ENCODE results near the gene PEMT. TPM values are rescaled to one million over a fixed set of nuclear protein-coding genes. Genes with fewer than 3 reads are reported as not detected.

Gene PEMT
- total RNA-seq, 1 experiment from 2014 or later, result 53.1 TPM

DNA sequence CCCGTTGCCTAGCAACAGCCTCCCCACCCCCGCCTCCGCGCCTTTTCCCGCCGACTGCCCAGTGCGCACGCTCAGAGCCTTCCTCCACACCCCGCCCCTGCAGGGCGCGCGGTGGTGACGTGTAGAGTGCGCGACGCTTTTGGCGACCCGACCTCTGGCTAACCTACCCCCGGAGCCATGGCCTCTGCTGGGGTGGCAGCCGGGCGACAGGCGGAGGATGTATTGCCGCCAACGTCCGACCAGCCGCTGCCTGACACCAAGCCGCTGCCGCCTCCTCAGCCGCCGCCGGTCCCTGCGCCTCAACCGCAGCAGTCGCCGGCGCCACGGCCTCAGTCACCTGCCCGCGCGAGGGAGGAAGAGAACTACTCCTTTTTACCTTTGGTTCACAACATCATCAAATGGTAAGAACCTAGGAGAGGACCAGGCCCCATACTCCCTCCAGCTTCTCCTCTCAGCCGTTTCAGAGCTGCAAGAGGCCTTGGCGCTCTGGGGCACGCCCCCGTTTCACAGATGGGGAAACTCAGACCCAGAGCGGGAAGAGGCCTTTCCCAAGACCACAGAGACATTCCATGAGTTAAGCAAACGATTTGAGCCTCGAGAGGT is 114.5 kb downstream of the PEMT start, which contains the start of gene MED9 (continued):
- TF ChIP-seq, protein P1, sequence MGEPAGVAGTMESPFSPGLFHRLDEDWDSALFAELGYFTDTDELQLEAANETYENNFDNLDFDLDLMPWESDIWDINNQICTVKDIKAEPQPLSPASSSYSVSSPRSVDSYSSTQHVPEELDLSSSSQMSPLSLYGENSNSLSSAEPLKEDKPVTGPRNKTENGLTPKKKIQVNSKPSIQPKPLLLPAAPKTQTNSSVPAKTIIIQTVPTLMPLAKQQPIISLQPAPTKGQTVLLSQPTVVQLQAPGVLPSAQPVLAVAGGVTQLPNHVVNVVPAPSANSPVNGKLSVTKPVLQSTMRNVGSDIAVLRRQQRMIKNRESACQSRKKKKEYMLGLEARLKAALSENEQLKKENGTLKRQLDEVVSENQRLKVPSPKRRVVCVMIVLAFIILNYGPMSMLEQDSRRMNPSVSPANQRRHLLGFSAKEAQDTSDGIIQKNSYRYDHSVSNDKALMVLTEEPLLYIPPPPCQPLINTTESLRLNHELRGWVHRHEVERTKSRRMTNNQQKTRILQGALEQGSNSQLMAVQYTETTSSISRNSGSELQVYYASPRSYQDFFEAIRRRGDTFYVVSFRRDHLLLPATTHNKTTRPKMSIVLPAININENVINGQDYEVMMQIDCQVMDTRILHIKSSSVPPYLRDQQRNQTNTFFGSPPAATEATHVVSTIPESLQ (CRISPR knock-in tag; IDR thresholded peaks at IDR 0.05), result no peak
- no peak for TF ChIP-seq ZNF532 (CRISPR knock-in tag; IDR thresholded peaks at IDR 0.05; ENCODE audit: borderline replicate concordance)
- TF ChIP-seq ZNF512 (CRISPR knock-in tag; IDR thresholded peaks at IDR 0.05; ENCODE audit: borderline replicate concordance), result no peak
- no peak for TF ChIP-seq ZBTB21 (CRISPR knock-in tag; IDR thresholded peaks at IDR 0.05; ENCODE audit: borderline replicate concordance)
- no peak for TF ChIP-seq AR (CRISPR knock-in tag; IDR thresholded peaks at IDR 0.05)

DNA sequence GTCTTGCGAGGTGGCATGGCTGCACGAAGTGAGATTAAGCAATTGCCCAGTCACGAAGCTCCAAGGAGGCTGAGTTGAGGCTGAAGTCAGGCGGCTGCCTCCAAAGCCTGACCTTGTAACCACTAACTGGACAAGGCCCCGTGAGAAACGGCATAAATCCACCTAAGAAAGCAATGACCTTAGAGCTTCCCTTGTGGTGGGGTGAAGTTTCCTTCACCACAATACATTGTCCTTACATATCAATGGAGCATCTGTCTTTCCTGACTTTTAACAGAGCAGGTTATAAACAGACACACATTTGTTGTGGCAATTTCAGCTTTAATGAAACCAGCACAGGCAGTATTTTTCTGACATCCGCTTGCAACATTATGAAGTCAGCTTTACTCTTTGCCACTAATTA is 117.2 kb downstream of the PEMT start:
- DNase-seq (ENCODE audit: low spot score) (no peak), ATAC-seq (no peak)
- H3K27ac Mint-ChIP-seq, result no peak overlapping the region
- H3K4me3 Mint-ChIP-seq, result no peak overlapping the region
- ChIA-PET CTCF (no interaction called here), POLR2A (interaction anchor here (0.6 kb wide), 1 partner anchor 22 kb away, joined by 3 read pairs; the partner anchor contains the start of gene RASD1)
- no peaks in the 10 kb centered on the region for H3K9me3 Mint-ChIP-seq
- peaks cover 17% of the 10 kb centered on the region for H3K4me1 Mint-ChIP-seq
- no peaks in the 10 kb centered on the region for H3K36me3 Mint-ChIP-seq
- peaks cover 13% of the 10 kb centered on the region for H3K27me3 Mint-ChIP-seq (ENCODE audit: low read depth)
- TF ChIP-seq SMAD4 (CRISPR knock-in tag; IDR thresholded peaks at IDR 0.05) (no peak), ZNF281 (CRISPR knock-in tag; IDR thresholded peaks at IDR 0.05) (no peak), ZNF532 (CRISPR knock-in tag; IDR thresholded peaks at IDR 0.05; ENCODE audit: borderline replicate concordance) (no peak)
- TF ChIP-seq, protein P2, sequence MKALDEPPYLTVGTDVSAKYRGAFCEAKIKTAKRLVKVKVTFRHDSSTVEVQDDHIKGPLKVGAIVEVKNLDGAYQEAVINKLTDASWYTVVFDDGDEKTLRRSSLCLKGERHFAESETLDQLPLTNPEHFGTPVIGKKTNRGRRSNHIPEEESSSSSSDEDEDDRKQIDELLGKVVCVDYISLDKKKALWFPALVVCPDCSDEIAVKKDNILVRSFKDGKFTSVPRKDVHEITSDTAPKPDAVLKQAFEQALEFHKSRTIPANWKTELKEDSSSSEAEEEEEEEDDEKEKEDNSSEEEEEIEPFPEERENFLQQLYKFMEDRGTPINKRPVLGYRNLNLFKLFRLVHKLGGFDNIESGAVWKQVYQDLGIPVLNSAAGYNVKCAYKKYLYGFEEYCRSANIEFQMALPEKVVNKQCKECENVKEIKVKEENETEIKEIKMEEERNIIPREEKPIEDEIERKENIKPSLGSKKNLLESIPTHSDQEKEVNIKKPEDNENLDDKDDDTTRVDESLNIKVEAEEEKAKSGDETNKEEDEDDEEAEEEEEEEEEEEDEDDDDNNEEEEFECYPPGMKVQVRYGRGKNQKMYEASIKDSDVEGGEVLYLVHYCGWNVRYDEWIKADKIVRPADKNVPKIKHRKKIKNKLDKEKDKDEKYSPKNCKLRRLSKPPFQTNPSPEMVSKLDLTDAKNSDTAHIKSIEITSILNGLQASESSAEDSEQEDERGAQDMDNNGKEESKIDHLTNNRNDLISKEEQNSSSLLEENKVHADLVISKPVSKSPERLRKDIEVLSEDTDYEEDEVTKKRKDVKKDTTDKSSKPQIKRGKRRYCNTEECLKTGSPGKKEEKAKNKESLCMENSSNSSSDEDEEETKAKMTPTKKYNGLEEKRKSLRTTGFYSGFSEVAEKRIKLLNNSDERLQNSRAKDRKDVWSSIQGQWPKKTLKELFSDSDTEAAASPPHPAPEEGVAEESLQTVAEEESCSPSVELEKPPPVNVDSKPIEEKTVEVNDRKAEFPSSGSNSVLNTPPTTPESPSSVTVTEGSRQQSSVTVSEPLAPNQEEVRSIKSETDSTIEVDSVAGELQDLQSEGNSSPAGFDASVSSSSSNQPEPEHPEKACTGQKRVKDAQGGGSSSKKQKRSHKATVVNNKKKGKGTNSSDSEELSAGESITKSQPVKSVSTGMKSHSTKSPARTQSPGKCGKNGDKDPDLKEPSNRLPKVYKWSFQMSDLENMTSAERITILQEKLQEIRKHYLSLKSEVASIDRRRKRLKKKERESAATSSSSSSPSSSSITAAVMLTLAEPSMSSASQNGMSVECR (CRISPR knock-in tag; IDR thresholded peaks at IDR 0.05; ENCODE audit: borderline replicate concordance), result no peak

All from WTC11 (cell line).